Mesothelial cell of epicardium (in vitro differentiated cells): ENCODE data around the gene WSB1. TPM values are rescaled to one million over a fixed set of nuclear protein-coding genes. Genes with fewer than 3 reads are reported as not detected.

ENCODE experiments used
- DNase-seq, 2 experiments: peaks; one replicate each; pipeline ENCODE4 v3.0.0; 2021; ENCODE audit warnings: low spot score in 2 of 2; ENCODE audit not compliant: unreplicated experiment in 2 of 2
- H3K27ac Mint-ChIP-seq: 2 replicates; pipeline ENCODE4 v1.8.0; 2021; ENCODE audit warnings: mixed read lengths
- H3K27me3 Mint-ChIP-seq: 2 replicates; pipeline ENCODE4 v1.8.0; 2021; ENCODE audit warnings: low read depth, mixed read lengths
- H3K36me3 Mint-ChIP-seq: 2 replicates; pipeline ENCODE4 v1.8.0; 2021; ENCODE audit warnings: mixed read lengths
- H3K4me1 Mint-ChIP-seq: 2 replicates; pipeline ENCODE4 v1.8.0; 2021; ENCODE audit warnings: mixed read lengths
- H3K4me3 Mint-ChIP-seq: 2 replicates; pipeline ENCODE4 v1.8.0; 2021; ENCODE audit warnings: mild to moderate bottlenecking, moderate library complexity, mixed read lengths
- H3K9me3 Mint-ChIP-seq: 2 replicates; pipeline ENCODE4 v1.8.0; 2021; ENCODE audit warnings: mixed read lengths
- CTCF ChIP-seq: fragments of 200-600 bp; sonication (generic); IDR thresholded peaks from one replicate; pipeline ENCODE4 v1.5.0; 2021; ENCODE audit warnings: antibody characterized with exemption; ENCODE audit not compliant: unreplicated experiment
- total RNA-seq: library from RNA; stranded (reverse); gene quantifications from 3 replicates; pipeline ENCODE4 v1.2.1, GENCODE V29; 2021

Gene WSB1
- total RNA-seq, 1 donor from 2014 or later = 806 TPM

DNA sequence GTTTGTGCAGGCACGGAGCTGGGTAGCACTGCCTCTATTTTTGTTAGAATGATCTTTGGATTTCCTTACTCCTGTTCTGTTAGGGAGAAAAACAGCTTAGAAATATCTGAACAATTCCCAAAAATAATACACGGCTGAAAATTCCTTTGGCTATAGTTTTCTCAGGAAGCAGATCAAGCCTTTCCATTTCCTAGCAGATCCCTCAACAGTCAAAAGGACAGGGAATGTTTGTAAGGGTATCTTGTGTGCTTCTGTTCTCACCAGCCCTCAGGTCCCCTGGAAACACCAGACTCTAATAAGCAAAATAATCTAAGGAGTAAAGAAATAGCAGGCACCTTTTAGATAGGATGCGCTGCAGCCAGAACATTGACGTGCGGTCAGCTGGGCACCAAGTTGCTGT, 30.5 kb upstream of the WSB1 start:
- Mint-ChIP-seq H3K27me3 (peaks cover 5% of the 10 kb centered on the region), H3K27ac (no peak overlapping the region), H3K4me3 (no peak overlapping the region), H3K4me1 (no peaks in the 10 kb centered on the region), H3K9me3 (no peaks in the 10 kb centered on the region), H3K36me3 (no peaks in the 10 kb centered on the region)
- no peak for TF ChIP-seq CTCF
- no peak for DNase-seq

DNA sequence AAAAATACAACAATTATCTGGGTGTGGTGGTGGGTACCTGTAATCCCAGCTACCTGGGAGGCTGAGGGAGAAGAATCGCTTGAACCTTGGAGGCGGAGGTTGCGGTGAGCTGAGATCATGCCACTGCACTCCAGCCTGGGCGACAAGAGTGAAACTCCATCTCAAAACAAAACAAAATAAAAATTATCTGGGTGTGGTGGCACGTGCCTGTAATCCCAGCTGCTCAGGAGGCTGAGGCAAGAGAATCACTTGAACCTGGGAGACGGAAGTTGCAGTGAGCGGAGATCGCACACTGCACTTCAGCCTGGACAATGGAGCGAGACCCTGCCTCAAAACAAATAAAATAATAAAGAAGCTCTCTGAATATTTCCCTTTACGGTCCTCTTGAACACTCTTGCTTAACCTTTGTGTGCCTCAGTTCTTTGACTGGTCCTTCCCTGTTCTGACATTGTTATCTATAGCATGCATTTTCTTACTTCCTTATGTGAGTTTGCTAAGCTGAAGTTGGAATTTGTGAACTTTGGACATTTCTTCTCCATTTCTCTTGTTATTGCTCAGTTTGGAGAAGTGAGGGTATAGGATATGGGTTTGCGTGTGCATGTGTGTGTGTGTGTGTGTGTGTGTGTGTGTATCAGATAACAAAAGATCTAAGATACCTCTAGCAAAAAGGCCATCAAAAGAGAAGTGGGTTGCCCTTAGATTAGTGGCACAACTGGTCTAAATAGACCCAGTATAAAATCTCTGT, 29.7 kb upstream of the WSB1 start:
- H3K9me3 Mint-ChIP-seq = no peaks in the 10 kb centered on the region
- DNase-seq = no peak
- peaks cover 9% of the 10 kb centered on the region for H3K27me3 Mint-ChIP-seq
- TF ChIP-seq CTCF = no peak
- H3K4me3 Mint-ChIP-seq = no peak overlapping the region
- no peaks in the 10 kb centered on the region for H3K4me1 Mint-ChIP-seq
- H3K27ac Mint-ChIP-seq = no peak overlapping the region
- H3K36me3 Mint-ChIP-seq = no peaks in the 10 kb centered on the region

GRCh38 chr17:27265333-27265732, 28.6 kb upstream of the WSB1 start:
- TF ChIP-seq CTCF = no peak
- H3K27me3 Mint-ChIP-seq = peaks cover 9% of the 10 kb centered on the region
- no peak overlapping the region for H3K27ac Mint-ChIP-seq
- H3K9me3 Mint-ChIP-seq = no peaks in the 10 kb centered on the region
- no peaks in the 10 kb centered on the region for H3K36me3 Mint-ChIP-seq
- DNase-seq = no peak
- no peaks in the 10 kb centered on the region for H3K4me1 Mint-ChIP-seq
- no peak overlapping the region for H3K4me3 Mint-ChIP-seq

DNA sequence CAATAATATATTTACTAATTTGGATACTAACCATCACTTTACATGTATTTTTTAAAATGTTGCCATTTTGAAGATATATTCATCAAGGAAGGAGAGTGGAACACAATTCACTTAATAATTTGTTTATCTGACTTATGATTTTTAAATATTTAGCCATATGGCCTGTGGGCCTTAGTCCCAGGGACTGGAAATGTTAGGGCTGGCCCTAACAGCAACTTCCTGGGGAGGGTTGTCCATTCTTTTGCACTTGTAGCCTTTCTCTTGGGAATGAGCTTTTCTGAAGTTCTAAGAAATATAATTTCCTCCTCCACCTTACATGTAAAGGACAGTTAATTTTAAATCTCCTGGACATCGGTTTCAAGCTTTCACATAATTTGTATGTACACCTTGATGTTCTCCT, 27.7 kb upstream of the WSB1 start:
- no peak overlapping the region for H3K4me3 Mint-ChIP-seq
- H3K9me3 Mint-ChIP-seq = no peaks in the 10 kb centered on the region
- H3K27me3 Mint-ChIP-seq = peaks cover 9% of the 10 kb centered on the region
- DNase-seq = no peak
- no peak for TF ChIP-seq CTCF
- H3K36me3 Mint-ChIP-seq = no peaks in the 10 kb centered on the region
- no peaks in the 10 kb centered on the region for H3K4me1 Mint-ChIP-seq
- H3K27ac Mint-ChIP-seq = no peak overlapping the region

DNA sequence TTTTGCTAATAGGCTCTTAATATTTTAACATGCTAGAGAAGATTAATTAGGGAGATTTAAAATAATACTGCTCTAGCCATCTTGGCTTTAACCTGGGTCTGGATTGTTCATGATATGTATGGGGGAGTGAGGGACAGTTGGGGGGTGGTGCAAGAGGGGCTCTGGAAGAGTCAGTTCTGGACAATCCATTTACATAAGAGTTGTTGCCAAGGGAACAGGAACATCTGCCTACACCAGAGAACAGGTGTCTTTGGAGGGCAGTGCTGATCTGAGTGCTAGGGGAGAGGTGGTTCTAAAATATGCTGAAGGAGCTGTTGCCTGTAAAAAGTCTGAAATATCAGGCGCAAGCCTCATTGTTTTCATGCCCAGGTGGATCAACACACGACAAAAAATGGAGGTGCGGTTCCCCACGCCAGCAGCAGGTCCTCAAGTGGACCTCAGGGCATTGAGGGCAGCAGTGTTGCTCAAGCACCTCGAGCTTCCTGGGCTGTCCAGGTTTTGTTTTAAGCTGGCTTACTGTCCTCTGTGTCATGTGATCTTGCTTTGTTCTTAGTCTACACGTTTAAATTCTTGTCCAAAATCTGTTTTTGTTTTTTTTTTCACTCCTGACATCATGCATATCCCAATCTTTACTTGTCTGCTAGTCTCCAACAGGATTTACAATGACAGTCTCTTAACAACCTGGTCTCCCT, 25.4 kb upstream of the WSB1 start:
- no peak overlapping the region for H3K4me3 Mint-ChIP-seq
- no peak for TF ChIP-seq CTCF
- H3K9me3 Mint-ChIP-seq = no peaks in the 10 kb centered on the region
- no peaks in the 10 kb centered on the region for H3K4me1 Mint-ChIP-seq
- H3K27me3 Mint-ChIP-seq = peaks cover 9% of the 10 kb centered on the region
- no peak for DNase-seq
- no peaks in the 10 kb centered on the region for H3K36me3 Mint-ChIP-seq
- no peak overlapping the region for H3K27ac Mint-ChIP-seq
